ENCODE results near the gene TMEM63B.

Gene TMEM63B

GRCh38 chr6:44145839-44146238 is 18.5 kb downstream of the TMEM63B start:
- no peak for DNase-seq (ENCODE audit: low spot score)

DNA sequence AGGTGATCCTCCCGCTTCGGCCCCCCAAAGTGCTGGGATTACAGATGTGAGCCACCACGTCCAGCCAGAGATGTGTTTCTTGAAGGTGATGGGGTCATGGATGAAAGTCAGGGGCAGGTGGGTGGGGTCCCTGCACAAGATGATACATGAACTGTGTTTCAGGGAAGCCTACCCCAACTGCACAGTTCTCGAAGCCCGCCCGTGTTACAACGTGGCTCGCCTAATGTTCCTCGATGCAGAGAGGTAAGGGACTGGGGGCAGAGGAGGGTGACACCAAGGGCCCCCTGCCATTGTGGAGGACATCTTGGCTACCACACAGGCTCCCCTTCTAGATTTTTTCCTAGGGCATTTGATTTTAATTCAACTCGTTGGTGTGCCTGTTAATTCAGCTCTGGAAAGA is 19.3 kb downstream of the TMEM63B start:
- DNase-seq (ENCODE audit: low spot score), result no peak

DNA sequence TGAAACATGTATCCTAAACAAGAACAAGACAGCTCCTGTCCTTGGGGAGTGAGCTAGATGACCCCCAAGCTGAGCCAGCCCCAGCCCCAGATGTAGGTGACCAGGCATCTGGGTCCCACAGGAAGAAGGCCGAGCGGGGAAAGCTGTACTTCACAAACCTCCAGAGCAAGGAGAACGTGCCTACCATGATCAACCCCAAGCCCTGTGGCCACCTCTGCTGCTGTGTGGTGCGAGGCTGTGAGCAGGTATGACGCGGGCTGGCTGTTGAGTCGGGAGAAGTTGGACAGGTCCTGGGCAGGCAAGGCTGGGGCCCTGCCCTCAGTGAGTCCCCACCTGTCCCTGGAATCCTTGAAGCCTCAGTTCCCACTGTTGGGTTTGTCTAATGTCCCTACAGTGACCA is 19.9 kb downstream of the TMEM63B start:
- DNase-seq (ENCODE audit: low spot score), result no peak

GRCh38 chr6:44148306-44148705 is 21.0 kb downstream of the TMEM63B start:
- DNase-seq (ENCODE audit: low spot score), result no peak

GRCh38 chr6:44149369-44150012 is 22.1 kb downstream of the TMEM63B start:
- no peak for DNase-seq (ENCODE audit: low spot score)

GRCh38 chr6:44150317-44150917 is 23.1 kb downstream of the TMEM63B start:
- DNase-seq (ENCODE audit: low spot score), result no peak

DNA sequence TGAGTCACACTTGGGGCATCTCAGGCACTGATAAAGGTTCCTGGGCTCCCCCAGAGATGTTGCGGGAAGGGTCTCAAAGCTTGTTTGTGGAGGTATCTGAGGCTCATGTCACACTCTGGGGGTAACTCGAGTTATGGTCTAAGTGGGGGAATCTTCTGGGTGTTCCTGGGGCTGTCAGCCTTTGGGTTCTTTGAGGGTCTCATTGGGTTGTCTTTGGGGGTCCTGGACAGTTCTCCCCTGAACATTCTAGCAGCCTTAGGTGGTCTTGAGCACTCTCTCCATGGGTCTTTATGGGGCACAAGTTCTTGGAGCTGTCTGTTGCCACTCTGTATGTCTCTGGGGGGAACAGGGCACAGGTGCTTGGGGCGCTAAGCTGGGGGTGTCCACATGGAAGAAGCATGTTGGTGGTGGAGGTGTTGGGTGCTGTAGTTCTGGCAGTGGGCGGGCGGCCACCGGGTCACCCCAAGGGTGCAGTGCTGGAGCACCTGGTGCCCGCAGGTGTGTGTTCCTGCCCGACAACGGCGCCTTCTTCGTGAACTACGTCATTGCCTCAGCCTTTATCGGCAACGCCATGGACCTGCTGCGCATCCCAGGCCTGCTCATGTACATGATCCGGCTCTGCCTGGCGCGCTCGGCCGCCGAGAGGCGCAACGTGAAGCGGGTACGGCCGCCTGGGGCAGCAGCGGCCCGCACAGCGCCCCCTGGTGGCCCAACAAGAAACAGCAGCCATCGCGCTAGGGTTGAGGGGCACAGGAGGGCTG is 24.2 kb downstream of the TMEM63B start:
- no peak for DNase-seq (ENCODE audit: low spot score)

DNA sequence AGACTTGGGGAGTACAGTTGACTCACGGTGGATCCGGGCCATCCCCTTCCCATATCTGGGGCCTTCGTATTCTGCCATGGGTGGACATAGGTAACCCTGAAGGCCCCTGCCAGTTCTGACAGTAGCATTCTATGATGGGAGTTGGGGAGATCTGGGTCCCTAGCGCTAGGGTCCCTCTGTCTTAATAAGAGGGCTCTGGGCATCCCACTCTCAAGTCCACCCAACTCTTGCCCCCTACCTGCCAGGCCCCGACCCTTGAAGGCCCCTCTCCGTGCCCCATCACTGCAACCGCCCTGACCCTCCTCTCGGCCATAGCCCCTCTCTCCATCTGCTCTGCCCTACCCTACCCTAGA is 24.7 kb downstream of the TMEM63B start:
- no peak for DNase-seq (ENCODE audit: low spot score)

DNA sequence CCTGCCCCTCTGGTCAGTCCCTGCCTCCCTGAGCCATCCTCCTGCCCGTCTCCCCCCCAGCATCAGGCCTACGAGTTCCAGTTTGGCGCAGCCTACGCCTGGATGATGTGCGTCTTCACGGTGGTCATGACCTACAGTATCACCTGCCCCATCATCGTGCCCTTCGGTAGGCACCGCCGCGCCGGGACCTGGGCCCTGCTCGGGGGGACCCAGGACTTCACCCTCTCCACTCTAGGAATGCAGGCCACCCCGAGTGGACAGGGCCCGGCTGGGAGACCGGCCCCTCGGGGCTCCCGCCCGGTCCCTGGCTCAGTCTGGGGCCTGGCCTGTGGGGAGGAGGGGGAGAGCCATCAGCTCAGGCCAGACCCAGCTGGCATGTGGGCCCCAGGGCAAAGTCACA is 25.2 kb downstream of the TMEM63B start:
- DNase-seq (ENCODE audit: low spot score), result no peak

GRCh38 chr6:44154067-44154466 is 26.7 kb downstream of the TMEM63B start:
- no peak for DNase-seq (ENCODE audit: low spot score)

DNA sequence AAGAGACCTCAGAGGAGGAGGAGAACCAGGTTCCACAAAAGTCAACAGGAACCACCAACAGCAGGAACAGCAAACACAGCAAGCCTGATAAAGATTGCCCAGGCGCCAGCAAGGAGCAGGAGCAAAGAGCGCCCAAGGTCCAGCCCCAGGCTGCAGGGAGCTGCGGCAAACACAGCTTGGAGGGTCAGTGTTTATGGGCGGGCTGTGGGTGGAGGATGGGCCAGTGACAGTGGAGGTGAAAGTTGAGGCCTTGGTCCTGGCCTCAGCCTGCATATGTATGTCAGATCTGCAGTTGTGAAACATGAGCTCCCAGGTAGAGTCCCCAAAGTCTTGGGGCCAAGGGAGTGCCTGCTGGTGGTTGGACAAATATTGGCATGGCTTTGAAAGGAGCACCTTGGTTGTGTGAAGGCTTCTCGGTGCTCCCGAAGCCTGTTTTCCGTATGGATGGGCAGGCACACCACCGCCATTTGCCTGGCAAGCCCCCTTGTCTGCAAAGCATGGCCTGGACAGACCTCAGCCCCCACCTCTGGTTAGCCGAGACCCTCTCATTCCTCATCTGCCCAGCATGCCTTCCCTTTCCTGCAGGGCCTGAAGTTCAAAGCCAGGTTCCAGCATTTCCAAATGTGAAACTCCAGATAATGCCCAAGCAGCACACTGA is 29.3 kb downstream of the TMEM63B start:
- DNase-seq (ENCODE audit: low spot score), result no peak

GRCh38 chr6:44157152-44157521 is 29.8 kb downstream of the TMEM63B start:
- DNase-seq (ENCODE audit: low spot score), result no peak

GRCh38 chr6:44158770-44159228 is 31.4 kb downstream of the TMEM63B start, which contains the start of gene CAPN11:
Gene CAPN11, plus strand, starts transcription at chr6:44158820. Its CDS starts 29 bp downstream, at chr6:44158849.
- DNase-seq (ENCODE audit: low spot score), result no peak

DNA sequence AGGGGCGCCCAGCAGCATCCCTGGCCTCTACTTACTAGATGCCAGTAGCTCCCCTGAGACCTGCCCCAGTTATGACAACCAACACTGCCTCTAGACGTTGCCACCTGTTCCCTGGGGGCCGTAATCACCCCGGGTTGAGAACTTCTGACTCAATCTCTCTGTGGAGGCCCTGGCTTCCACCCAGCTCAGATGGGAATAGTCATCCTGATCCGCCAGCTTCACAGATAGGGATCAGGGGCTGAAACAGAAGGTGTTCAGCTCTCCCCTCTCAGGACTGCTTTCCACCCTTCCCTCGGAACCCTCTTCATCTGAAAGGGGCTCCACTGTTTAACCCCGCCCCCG is 34.6 kb downstream of the TMEM63B start:
- DNase-seq (ENCODE audit: low spot score), result peak; percentile 28

DNA sequence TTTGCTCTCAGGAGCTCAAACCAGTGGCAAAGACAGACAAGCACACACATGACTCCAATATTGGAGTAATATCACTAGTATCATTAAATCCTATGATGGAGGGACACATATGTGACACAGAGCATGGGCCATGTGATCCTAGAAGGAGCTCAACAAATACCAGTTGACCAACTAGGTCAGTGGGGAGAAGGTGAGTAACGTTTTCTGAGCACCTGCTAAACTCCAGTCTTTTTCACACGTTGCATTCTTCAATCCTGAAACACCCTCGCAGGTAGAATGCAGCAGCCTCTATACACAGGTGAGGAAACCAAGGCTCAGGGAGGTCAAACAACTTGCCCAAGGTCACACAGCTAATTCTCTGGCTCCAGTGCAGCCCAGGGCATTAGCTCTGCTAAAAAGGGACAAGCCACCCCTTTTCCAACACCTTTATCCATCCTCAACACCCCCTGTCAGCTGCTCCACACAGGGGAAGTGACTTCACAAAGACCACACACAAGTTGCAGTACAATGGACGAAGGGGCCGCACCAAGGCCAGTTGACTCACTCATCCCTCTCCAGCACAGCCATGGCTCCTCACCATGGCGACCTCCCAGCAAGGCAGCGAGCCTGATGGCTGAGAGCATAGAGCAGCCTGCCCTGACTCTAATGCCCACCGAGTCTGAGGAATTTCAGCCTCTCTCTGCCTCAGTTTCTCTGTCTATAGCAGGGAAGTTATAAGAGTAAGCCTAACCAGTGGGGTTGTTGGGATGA is 35.7 kb downstream of the TMEM63B start:
- no peak for DNase-seq (ENCODE audit: low spot score)

DNA sequence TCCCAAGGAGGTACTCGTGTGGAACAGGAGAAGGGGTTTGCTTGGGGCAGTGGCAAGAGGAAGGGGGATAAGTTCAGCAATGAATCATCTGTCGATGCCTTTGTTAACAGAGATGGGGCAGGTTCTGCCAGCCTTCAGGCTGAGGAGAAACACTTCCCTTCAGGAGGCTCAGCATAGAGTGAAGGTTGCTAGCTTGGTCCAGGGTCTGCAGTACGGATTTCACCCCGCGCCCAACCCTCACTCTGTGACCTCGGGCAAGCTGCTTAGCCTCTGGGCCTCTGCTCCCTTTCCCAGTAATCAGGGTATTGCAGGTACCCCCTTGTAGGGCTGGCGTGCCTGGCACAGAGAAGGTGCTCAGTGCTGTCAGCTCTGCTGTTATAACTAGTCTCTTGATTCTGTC is 38.8 kb downstream of the TMEM63B start:
- DNase-seq (ENCODE audit: low spot score), result no peak

GRCh38 chr6:44166591-44167184 is 39.3 kb downstream of the TMEM63B start:
- no peak for DNase-seq (ENCODE audit: low spot score)

GRCh38 chr6:44167567-44167966 is 40.2 kb downstream of the TMEM63B start:
- DNase-seq (ENCODE audit: low spot score), result no peak

DNA sequence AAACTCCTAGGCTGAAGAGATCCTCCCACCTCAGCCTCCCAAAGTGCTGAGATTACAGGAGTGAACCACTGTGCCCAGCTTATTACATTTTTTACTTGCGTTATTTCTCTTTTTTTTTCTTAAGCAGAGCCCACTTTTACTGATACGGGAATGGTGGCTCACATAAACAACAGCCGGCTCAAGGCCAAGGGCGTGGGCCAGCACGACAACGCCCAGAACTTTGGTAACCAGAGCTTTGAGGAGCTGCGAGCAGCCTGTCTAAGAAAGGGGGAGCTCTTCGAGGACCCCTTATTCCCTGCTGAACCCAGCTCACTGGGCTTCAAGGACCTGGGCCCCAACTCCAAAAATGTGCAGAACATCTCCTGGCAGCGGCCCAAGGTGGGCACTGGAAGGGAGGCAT is 41.8 kb downstream of the TMEM63B start:
- DNase-seq (ENCODE audit: low spot score), result no peak

- DNase-seq (ENCODE audit: low spot score), result no peak
Observed at GRCh38 chr6:44169886-44170570, 42.7 kb downstream of the TMEM63B start.

DNA sequence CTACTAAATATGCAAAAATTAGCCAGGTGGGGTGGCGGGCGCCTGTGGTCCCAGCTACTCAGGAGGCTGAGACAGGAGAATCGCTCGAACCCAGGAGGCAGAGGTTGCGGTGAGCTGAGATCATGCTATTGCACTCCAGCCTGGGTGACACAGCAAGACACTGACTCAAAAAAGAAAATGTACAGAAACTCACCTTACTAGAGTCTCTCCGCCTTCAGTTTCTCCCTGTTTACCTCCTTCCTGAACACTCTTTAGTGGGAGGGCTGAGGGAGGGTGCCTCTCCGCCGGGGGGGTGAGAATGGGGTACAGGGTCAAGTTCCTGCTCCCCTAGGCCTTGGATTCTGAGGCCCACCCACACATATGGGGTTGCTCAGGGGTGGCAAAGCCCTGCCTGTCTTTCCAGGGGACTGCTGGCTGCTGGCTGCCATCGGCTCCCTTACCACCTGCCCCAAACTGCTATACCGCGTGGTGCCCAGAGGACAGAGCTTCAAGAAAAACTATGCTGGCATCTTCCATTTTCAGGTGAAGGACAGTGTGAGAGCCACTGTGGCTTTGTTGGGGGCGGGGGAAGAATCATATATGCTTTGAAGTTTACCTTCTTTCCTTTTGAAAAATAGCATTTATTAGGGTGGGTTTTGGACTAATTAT is 44.7 kb downstream of the TMEM63B start:
- no peak for DNase-seq (ENCODE audit: low spot score)

Measured in RKO (cell line).